Dedifferentiated amniotic fluid mesenchymal stem cell (primary cell): Measurements from ENCODE around the gene TOX2.

Source experiments
- DNase-seq: peaks from one replicate; pipeline ENCODE4 v3.0.0-alpha.2; 2016; ENCODE audit errors: extremely low spot score

TOX2 gene

GRCh38 chr20:43914311-43915210, at the start of gene TOX2:
Gene TOX2 (plus strand): TSS chr20:43914852. CDS start chr20:43914892, 40 bp downstream.
- no peak for DNase-seq

GRCh38 chr20:43868091-43868490, 46.6 kb upstream of the TOX2 start:
- DNase-seq: no peak

- DNase-seq: no peak
These were observed 44.2 kb upstream of the TOX2 start for GRCh38 chr20:43870484-43870883.

- DNase-seq: no peak
These were observed 35.9 kb upstream of the TOX2 start for GRCh38 chr20:43878776-43879175.

- no peak for DNase-seq
These were observed 20.7 kb upstream of the TOX2 start for GRCh38 chr20:43893930-43894329.

GRCh38 chr20:43894491-43894890, 20.2 kb upstream of the TOX2 start:
- DNase-seq: no peak

GRCh38 chr20:43895235-43895634, 19.4 kb upstream of the TOX2 start:
- no peak for DNase-seq

- no peak for DNase-seq
These were observed 15.2 kb upstream of the TOX2 start for GRCh38 chr20:43899274-43900120.

- no peak for DNase-seq
These were observed 14.6 kb upstream of the TOX2 start for GRCh38 chr20:43900121-43900466.

GRCh38 chr20:43900496-43900895, 14.2 kb upstream of the TOX2 start:
- DNase-seq: no peak

GRCh38 chr20:43901296-43901695, 13.4 kb upstream of the TOX2 start:
- DNase-seq: no peak

GRCh38 chr20:43903953-43904826, 10.5 kb upstream of the TOX2 start:
- DNase-seq: no peak

- no peak for DNase-seq
These were observed 9.8 kb upstream of the TOX2 start for GRCh38 chr20:43904827-43905177.

- DNase-seq: no peak
These were observed 8.1 kb upstream of the TOX2 start for GRCh38 chr20:43906505-43907034.

GRCh38 chr20:43909211-43909610, 5.4 kb upstream of the TOX2 start:
- no peak for DNase-seq

GRCh38 chr20:43909720-43910119, 4.9 kb upstream of the TOX2 start:
- DNase-seq: no peak

GRCh38 chr20:43910564-43910963, 4.1 kb upstream of the TOX2 start:
- DNase-seq: no peak

GRCh38 chr20:43911066-43911465, 3.6 kb upstream of the TOX2 start:
- no peak for DNase-seq

- no peak for DNase-seq
These were observed 1.2 kb upstream of the TOX2 start for GRCh38 chr20:43913291-43914025.

GRCh38 chr20:43915211-43916072, 790 bp downstream of the TOX2 start:
- DNase-seq: no peak
